Keratinocyte (primary cell): ENCODE results near the gene DLG2. TPM values are rescaled to one million over a fixed set of nuclear protein-coding genes. Genes with fewer than 3 reads are reported as not detected.

Experiments
- DNase-seq: peaks from one replicate; pipeline ENCODE4 v3.0.0-alpha.2; 2011; ENCODE audit warnings: low read depth, missing footprints, low spot score
- FAIRE-seq: peaks from 2 replicates; lab custom pipeline; 2011; peaks lifted over from hg19 to GRCh38; lab: Jason Lieb, UNC
- H2AFZ ChIP-seq: 2 replicates; pipeline ENCODE4 v1.6.0; 2012; ENCODE audit warnings: low read length, control low read depth, inconsistent platforms; ENCODE audit not compliant: control insufficient read depth
- H3K27ac ChIP-seq: 2 replicates; pipeline ENCODE4 v1.5.1; 2011; ENCODE audit warnings: low read length; ENCODE audit not compliant: control insufficient read depth, insufficient read depth
- H3K27me3 ChIP-seq: 3 replicates; pipeline ENCODE4 v1.6.0; 2011; ENCODE audit warnings: low read length; ENCODE audit not compliant: control insufficient read depth, insufficient read depth; ENCODE audit errors: extremely low read depth
- H3K36me3 ChIP-seq, 2 experiments: 2 replicates in 1 of 2; 3 replicates in 1 of 2; pipeline ENCODE4 v1.5.1; 2011; ENCODE audit warnings: low read length in 2 of 2, mild to moderate bottlenecking in 1 of 2; ENCODE audit not compliant: control insufficient read depth in 2 of 2, insufficient read depth in 2 of 2; ENCODE audit errors: extremely low read depth in 1 of 2
- H3K4me1 ChIP-seq: 3 replicates; pipeline ENCODE4 v1.5.1; 2011; ENCODE audit warnings: low read length; ENCODE audit not compliant: control insufficient read depth, insufficient read depth; ENCODE audit errors: extremely low read depth
- H3K4me2 ChIP-seq: 3 replicates; pipeline ENCODE4 v1.6.0; 2011; ENCODE audit warnings: low read depth, low read length; ENCODE audit not compliant: control insufficient read depth, insufficient read depth; ENCODE audit errors: extremely low read depth
- H3K4me3 ChIP-seq, 3 experiments: fragments of 200-600 bp in 1 of 3; sonication (generic) in 1 of 3; 2 replicates in 2 of 3; 3 replicates in 1 of 3; pipeline ENCODE4 v1.5.1; 2011 to 2016; ENCODE audit warnings: low read length in 3 of 3, mild to moderate bottlenecking in 3 of 3, control low read depth in 2 of 3, inconsistent platforms in 1 of 3, low read depth in 1 of 3, mixed read lengths in 1 of 3, mixed run types in 1 of 3, moderate library complexity in 1 of 3; ENCODE audit not compliant: control insufficient read depth in 2 of 3, insufficient read depth in 2 of 3; ENCODE audit errors: extremely low read depth in 1 of 3
- H3K79me2 ChIP-seq: 2 replicates; pipeline ENCODE4 v1.6.0; 2012; ENCODE audit warnings: low read length; ENCODE audit not compliant: control insufficient read depth, insufficient read depth
- H3K9ac ChIP-seq: 3 replicates; pipeline ENCODE4 v1.6.0; 2011; ENCODE audit warnings: low read length; ENCODE audit not compliant: control insufficient read depth, insufficient read depth; ENCODE audit errors: extremely low read depth
- H3K9me1 ChIP-seq: 3 replicates; pipeline ENCODE4 v1.6.0; 2011; ENCODE audit warnings: low read length; ENCODE audit not compliant: control insufficient read depth, insufficient read depth; ENCODE audit errors: extremely low read depth
- H3K9me3 ChIP-seq: 2 replicates; pipeline ENCODE4 v1.5.1; 2012; ENCODE audit warnings: low read depth, low read length; ENCODE audit not compliant: control insufficient read depth
- H4K20me1 ChIP-seq: 3 replicates; pipeline ENCODE4 v1.6.0; 2011; ENCODE audit warnings: low read length; ENCODE audit not compliant: control insufficient read depth, insufficient read depth; ENCODE audit errors: extremely low read depth
- EZH2 ChIP-seq: IDR thresholded peaks from one replicate; pipeline ENCODE4 v1.6.1; 2012; ENCODE audit warnings: inconsistent platforms, mild to moderate bottlenecking, low read length, moderate library complexity
- dilution Hi-C: fragments of 300-500 bp; cut with MboI; formaldehyde crosslinking; loops from one replicate; pipeline ENCODE4 v1.7.0; 2020; ENCODE audit warnings: low sequenced_read_pairs; ENCODE audit not compliant: extremely low pct_ligation_motif_present
- polyA plus RNA-seq, 5 experiments: library from polyadenylated mRNA; depleted of rRNA in 3 of 5; stranded (reverse) in 3 of 5; stranded (forward) in 1 of 5; unstranded in 1 of 5; fragments of >200 nt; gene quantifications; 1 replicate in 1 of 5; 2 replicates in 3 of 5; 3 replicates in 1 of 5; pipeline versions ENCODE4 v1.2.1 to v1.2.3, GENCODE V29; 2011 to 2012; ENCODE audit warnings: missing spikeins in 2 of 5, low read depth in 1 of 5, low replicate concordance in 1 of 5
- TF ChIP-seq, protein P1 (sequence below), 3 experiments: IDR thresholded peaks in 1 of 3; conservative IDR thresholded peaks in 1 of 3; optimal IDR thresholded peaks in 1 of 3; 2 replicates in 2 of 3; 3 replicates in 1 of 3; pipeline versions ENCODE3 to v1.5.1; 2011; ENCODE audit warnings: low read length in 3 of 3, mild to moderate bottlenecking in 3 of 3, moderate library complexity in 2 of 3, control low read depth in 1 of 3, inconsistent platforms in 1 of 3; ENCODE audit not compliant: insufficient read depth in 2 of 3; ENCODE audit errors: extremely low read depth in 1 of 3

The DLG2 gene
- polyA plus RNA-seq, 1 donor (not counting 4 experiments of a cell fraction or from before 2014, with no cell fraction given): 0.55 TPM

DNA sequence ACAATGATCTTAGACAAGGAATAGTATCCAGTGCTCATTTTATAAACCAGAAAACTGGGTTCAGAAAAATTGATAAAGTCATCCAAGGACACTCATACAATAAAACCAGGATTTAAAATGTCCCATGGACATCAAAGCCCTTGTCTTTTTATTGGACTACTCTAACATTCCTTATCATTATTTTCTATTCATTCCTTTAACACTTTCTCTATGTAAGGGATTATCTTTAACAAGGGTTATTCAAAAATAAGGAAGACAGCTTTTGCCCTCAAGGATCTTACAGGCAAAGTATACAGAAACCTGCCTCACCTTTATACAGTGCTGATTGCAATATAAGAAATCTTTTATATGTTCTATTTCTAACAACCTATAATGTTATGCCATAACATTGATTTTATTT lies 790.8 kb downstream of the DLG2 start:
- dilution Hi-C loops: no loop called here
- FAIRE-seq (no peak), DNase-seq (no peak)
- no peak overlapping the region for H3K4me2 ChIP-seq
- H3K9me1 ChIP-seq: no peaks in the 10 kb centered on the region
- H3K9me3 ChIP-seq: no peaks in the 10 kb centered on the region
- H3K9ac ChIP-seq: no peak overlapping the region
- no peaks in the 10 kb centered on the region for H3K36me3 ChIP-seq
- H3K4me1 ChIP-seq: no peaks in the 10 kb centered on the region
- no peak overlapping the region for H2AFZ ChIP-seq
- H3K27me3 ChIP-seq: no peaks in the 10 kb centered on the region
- no peaks in the 10 kb centered on the region for H3K79me2 ChIP-seq
- H3K4me3 ChIP-seq: no peak overlapping the region
- no peaks in the 10 kb centered on the region for H4K20me1 ChIP-seq
- TF ChIP-seq EZH2: no peak
- TF ChIP-seq, protein P1, sequence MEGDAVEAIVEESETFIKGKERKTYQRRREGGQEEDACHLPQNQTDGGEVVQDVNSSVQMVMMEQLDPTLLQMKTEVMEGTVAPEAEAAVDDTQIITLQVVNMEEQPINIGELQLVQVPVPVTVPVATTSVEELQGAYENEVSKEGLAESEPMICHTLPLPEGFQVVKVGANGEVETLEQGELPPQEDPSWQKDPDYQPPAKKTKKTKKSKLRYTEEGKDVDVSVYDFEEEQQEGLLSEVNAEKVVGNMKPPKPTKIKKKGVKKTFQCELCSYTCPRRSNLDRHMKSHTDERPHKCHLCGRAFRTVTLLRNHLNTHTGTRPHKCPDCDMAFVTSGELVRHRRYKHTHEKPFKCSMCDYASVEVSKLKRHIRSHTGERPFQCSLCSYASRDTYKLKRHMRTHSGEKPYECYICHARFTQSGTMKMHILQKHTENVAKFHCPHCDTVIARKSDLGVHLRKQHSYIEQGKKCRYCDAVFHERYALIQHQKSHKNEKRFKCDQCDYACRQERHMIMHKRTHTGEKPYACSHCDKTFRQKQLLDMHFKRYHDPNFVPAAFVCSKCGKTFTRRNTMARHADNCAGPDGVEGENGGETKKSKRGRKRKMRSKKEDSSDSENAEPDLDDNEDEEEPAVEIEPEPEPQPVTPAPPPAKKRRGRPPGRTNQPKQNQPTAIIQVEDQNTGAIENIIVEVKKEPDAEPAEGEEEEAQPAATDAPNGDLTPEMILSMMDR (optimal IDR thresholded peaks at IDR 0.05 in 1 of 3, IDR thresholded peaks at IDR 0.05 in 1 of 3, conservative IDR thresholded peaks at IDR 0.05 in 1 of 3; ENCODE audit: extremely low read depth in 1 of 3, insufficient read depth in 2 of 3, low read length in 3 of 3): no peak
- no peak overlapping the region for H3K27ac ChIP-seq

DNA sequence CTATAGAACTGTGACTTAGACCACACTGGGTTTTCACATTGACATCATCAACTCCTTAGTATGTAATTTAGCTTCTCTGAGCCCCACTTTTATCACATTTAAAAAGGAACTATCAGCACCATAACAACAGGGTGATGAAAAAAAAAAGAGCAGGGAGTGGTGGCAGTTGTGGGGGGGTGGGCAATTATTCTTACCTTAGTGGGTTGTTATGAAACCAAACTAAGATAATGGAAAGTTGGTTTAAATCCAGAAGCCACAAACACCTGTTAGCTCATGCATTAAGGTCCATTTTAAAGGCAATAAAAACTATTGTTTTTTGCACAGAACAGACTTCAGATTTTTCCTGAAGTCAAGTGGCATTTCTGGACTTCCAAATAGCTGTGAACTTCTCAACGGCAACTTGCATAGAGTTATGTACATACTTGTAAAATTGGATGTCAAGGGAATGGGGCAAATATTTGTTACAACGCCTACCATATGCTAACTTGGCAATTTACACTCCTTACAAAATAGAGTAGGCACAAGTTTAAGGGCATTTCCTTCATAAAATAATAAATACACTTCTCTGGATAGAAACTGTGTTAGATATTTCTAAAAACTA lies 793.6 kb downstream of the DLG2 start:
- Histone ChIP-seq H4K20me1 (no peaks in the 10 kb centered on the region), H3K9ac (no peak overlapping the region), H3K27me3 (no peaks in the 10 kb centered on the region), H3K4me1 (peaks cover 6% of the 10 kb centered on the region), H3K36me3 (no peaks in the 10 kb centered on the region), H2AFZ (no peak overlapping the region), H3K4me2 (no peak overlapping the region), H3K79me2 (no peaks in the 10 kb centered on the region), H3K4me3 (no peak overlapping the region), H3K9me1 (no peaks in the 10 kb centered on the region), H3K9me3 (no peaks in the 10 kb centered on the region), H3K27ac (no peak overlapping the region)
- FAIRE-seq: no peak
- TF ChIP-seq, protein P1 (optimal IDR thresholded peaks at IDR 0.05 in 1 of 3, IDR thresholded peaks at IDR 0.05 in 1 of 3, conservative IDR thresholded peaks at IDR 0.05 in 1 of 3; ENCODE audit: extremely low read depth in 1 of 3, insufficient read depth in 2 of 3, low read length in 3 of 3): no peak
- no peak for TF ChIP-seq EZH2
- no peak for DNase-seq
- dilution Hi-C loops: no loop called here
